NCI-H187 treated with DMSO at 0.1 percent for 48 hours (cell line): ENCODE results near the gene OR2V1.
"Not testable (repeated sequence)": the region's sequence is repeated elsewhere in the genome, so short reads cannot be mapped to it uniquely, and the experiment has no call there.

ENCODE experiments used
- DNase-seq: peaks from one replicate; lab custom pipeline; 2025; lab: John Stamatoyannopoulos, UW

Gene OR2V1

GRCh38 chr5:181160152-181160754, 29.3 kb upstream of the OR2V1 start:
- DNase-seq = no peak

GRCh38 chr5:181159286-181160151, 28.6 kb upstream of the OR2V1 start:
- peak; percentile 72 for DNase-seq

- no peak for DNase-seq
Measured at GRCh38 chr5:181158869-181159268, 27.9 kb upstream of the OR2V1 start.

GRCh38 chr5:181156758-181157157, 25.8 kb upstream of the OR2V1 start:
- no peak for DNase-seq

- no peak for DNase-seq
Measured at GRCh38 chr5:181153814-181154213, 22.8 kb upstream of the OR2V1 start.

GRCh38 chr5:181152406-181152805, 21.4 kb upstream of the OR2V1 start:
- DNase-seq = no peak

- DNase-seq = no peak
Measured at GRCh38 chr5:181151146-181151545, 20.2 kb upstream of the OR2V1 start.

- no peak for DNase-seq
Measured at GRCh38 chr5:181149806-181150733, 19.1 kb upstream of the OR2V1 start.

GRCh38 chr5:181149355-181149754, 18.4 kb upstream of the OR2V1 start:
- no peak for DNase-seq

- DNase-seq = not testable (repeated sequence)
Measured at GRCh38 chr5:181146927-181147636, 16.1 kb upstream of the OR2V1 start, which contains the start of gene OR2V2. TSS of gene OR2V2 (plus strand) at chr5:181147586. CDS start at chr5:181154943, 7,357 bp downstream.

- no peak for DNase-seq
Measured at GRCh38 chr5:181145133-181145532, 14.2 kb upstream of the OR2V1 start.

- DNase-seq = no peak
Measured at GRCh38 chr5:181142054-181142453, 11.1 kb upstream of the OR2V1 start.

- DNase-seq = no peak
Measured at GRCh38 chr5:181140766-181141165, 9.8 kb upstream of the OR2V1 start.

GRCh38 chr5:181138258-181138657, 7.3 kb upstream of the OR2V1 start:
- no peak for DNase-seq

GRCh38 chr5:181136361-181136955, 5.5 kb upstream of the OR2V1 start:
- DNase-seq = no peak

GRCh38 chr5:181134259-181134658, 3.3 kb upstream of the OR2V1 start:
- DNase-seq = no peak

- no peak for DNase-seq
Measured at GRCh38 chr5:181133610-181134231, 2.8 kb upstream of the OR2V1 start.

GRCh38 chr5:181133083-181133482, 2.1 kb upstream of the OR2V1 start:
- no peak for DNase-seq

GRCh38 chr5:181131514-181131913, 545 bp upstream of the OR2V1 start:
- DNase-seq = no peak

GRCh38 chr5:181130081-181130480, 888 bp downstream of the OR2V1 start:
- DNase-seq = not testable (repeated sequence)

GRCh38 chr5:181129601-181130000, 1.4 kb downstream of the OR2V1 start:
- no peak for DNase-seq
